Fibroblast of villous mesenchyme (primary cell): ENCODE data around the gene SOBP. TPM values are rescaled to one million over a fixed set of nuclear protein-coding genes. Genes with fewer than 3 reads are reported as not detected.

ENCODE experiments used
- DNase-seq: peaks from one replicate; pipeline ENCODE4 v3.0.0-alpha.2; 2010; ENCODE audit warnings: low read depth
- H3K4me3 ChIP-seq: 2 replicates; pipeline ENCODE4 v1.5.1; 2011; ENCODE audit warnings: low read depth, mild to moderate bottlenecking, low read length
- total RNA-seq: library from RNA; depleted of rRNA; stranded (reverse); fragments of >200 nt; gene quantifications from 2 replicates; pipeline ENCODE4 v1.2.3, GENCODE V29; 2012
- TF ChIP-seq, protein P1 (sequence below): IDR thresholded peaks from 2 replicates; pipeline ENCODE4 v1.5.1; 2012; ENCODE audit warnings: low read depth, mild to moderate bottlenecking, low read length; ENCODE audit not compliant: insufficient read depth

SOBP gene
- total RNA-seq, 1 donor: 1.3 TPM

DNA sequence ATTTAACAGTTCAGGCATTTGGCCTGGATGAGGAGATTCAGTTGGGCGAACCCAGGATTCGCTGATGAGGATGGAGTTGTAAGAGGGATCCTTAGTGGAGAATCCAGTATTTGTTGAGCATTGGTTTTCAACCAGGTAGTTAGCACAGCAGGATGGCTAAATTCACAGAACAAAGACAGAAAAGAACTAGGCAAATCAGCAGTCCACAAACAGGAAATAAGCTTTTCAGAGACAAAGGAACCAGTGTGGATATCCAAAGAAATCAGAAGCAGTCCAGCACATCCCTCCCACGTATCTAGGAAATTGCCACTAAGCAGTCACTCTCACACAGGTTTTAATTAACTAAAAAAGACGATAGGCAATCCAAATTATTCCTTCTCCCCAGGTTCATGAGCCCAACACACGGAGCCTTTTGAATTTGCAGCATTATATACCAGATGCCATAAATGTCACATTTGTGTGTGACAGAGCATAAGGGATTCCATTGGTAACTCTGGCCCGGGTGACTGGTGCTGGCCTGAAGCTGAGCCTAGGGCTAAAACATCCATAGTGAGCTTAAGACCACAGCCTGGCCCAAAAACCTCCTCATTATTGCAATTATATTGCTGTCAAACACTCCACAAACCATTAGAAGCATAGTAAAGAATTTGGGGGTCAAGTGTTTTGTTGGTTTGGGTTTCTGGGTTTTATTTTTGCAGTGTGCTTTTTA, 131.5 kb downstream of the SOBP start:
- TF ChIP-seq, protein P1, sequence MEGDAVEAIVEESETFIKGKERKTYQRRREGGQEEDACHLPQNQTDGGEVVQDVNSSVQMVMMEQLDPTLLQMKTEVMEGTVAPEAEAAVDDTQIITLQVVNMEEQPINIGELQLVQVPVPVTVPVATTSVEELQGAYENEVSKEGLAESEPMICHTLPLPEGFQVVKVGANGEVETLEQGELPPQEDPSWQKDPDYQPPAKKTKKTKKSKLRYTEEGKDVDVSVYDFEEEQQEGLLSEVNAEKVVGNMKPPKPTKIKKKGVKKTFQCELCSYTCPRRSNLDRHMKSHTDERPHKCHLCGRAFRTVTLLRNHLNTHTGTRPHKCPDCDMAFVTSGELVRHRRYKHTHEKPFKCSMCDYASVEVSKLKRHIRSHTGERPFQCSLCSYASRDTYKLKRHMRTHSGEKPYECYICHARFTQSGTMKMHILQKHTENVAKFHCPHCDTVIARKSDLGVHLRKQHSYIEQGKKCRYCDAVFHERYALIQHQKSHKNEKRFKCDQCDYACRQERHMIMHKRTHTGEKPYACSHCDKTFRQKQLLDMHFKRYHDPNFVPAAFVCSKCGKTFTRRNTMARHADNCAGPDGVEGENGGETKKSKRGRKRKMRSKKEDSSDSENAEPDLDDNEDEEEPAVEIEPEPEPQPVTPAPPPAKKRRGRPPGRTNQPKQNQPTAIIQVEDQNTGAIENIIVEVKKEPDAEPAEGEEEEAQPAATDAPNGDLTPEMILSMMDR: no peak
- DNase-seq: no peak
- H3K4me3 ChIP-seq: no peak overlapping the region

DNA sequence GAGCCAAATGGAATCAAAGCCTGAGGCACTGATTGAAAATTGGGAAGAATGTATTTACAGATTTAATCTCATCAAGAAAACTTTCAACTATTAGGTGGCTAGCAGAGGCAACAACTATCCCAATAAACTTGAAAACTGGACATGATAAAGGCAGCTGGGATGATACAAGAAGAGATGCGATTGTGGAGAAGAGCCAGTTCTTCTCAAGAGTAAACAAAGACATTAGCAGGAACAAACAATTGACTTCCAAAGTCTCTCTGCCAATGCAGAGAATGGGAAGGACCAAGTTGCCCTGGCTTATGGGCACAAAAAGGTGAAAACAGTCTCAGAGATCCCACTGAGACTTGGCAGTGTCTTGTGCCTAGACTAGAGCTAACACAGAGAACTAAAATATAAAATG, 132.4 kb downstream of the SOBP start:
- TF ChIP-seq, protein P1: no peak
- no peak for DNase-seq

DNA sequence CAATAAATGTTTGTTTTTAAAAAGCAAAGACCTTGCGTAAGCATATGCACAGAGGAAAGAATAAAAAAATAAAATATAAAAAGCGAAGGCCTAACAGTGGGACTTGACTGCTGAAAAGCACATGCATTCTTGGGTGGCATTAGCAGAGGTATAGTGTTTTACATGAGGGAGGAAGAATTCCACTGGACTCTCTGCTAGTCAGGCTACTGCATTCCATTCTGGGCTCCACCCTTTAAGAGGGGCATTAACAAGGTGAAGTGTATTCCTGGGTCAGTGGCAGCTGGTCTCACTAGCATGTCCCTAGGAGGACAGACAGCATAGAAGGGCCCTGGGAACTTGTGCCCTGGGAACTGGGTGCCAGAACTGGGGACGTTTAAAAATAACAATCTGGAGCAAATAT, 134.1 kb downstream of the SOBP start:
- TF ChIP-seq, protein P1: no peak
- no peak overlapping the region for H3K4me3 ChIP-seq
- no peak for DNase-seq

More for the DNA sequence above, 132.4 kb downstream of the SOBP start:
- no peak overlapping the region for H3K4me3 ChIP-seq

DNA sequence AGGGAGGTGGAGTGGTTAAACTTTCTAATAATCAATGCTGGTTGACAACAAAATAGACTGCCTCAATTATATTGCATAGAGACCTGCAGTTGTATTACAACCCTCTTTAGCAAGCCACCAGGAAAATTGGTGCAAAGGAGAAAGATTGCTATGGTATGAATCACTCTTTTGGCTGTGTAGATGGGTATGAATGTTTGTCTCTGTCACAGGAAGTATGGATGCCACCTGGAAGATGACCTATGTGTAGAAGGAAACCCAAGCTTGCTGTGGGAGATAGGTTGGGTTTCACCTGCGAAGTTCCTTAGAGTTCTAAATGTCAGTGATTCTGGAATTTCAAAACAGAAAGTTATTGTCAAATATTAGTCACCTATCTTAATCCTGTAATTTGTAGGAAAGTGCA, 134.6 kb downstream of the SOBP start:
- no peak for DNase-seq
- TF ChIP-seq, protein P1: no peak
- H3K4me3 ChIP-seq: no peak overlapping the region

DNA sequence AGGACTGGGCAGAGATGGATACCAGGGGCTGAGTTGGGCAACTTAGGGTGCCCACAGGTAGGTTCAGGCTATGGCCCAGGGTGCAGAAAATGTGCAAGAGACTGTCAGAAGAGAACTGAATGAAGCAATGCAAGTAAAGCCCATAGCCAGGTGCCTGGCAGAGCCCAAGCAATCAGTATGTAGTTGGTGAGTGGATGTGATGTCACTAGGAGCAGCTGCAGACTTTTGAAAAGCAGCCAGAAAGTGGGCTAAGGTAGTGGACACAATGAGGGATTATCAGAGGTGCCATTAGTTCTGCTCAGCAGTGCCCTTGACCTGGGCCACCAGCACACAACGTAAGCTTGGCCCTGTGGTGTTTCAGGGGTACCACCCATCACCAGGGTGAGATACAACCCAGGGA, 135.3 kb downstream of the SOBP start:
- TF ChIP-seq, protein P1: no peak
- H3K4me3 ChIP-seq: no peak overlapping the region
- DNase-seq: no peak

DNA sequence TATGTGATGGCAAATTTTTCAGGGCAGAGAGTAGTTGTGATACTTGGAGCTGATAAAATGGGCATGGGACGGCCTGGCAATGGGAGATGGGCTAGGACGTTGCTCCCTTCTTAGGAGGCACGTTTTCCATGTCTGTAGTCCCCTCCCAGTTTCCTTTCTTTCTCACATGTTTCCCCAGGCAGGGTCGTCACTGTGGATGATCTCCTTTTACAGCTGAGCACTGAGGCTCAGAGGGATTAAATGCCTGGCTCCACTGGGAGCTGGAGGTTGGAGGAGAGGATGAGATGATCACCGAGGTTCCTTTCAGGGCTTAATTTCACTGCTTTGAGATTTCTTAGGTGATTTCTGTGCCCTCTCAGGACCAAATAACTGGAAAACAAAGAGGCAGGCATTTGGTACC, 136.7 kb downstream of the SOBP start:
- TF ChIP-seq, protein P1: no peak
- no peak overlapping the region for H3K4me3 ChIP-seq
- DNase-seq: no peak

DNA sequence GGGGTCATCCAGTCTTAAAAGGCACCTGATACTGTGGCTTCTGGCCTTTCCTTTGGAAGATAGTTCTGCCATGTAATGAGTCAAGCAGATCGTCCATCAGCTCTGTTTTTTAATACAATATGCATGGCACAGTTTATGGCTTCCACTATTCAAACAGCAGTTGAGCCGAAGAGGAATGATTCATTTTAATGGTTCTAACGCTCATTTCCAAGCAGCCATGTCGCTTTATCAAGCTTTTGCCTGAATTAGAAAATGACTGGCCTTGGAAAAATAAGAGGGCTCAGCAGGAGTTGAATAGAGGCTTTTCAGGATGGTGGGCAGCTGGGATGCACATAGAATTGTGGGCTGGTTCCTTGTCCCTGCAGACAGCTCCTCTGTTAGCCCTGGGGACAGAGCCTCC, 138.1 kb downstream of the SOBP start:
- TF ChIP-seq, protein P1: no peak
- no peak overlapping the region for H3K4me3 ChIP-seq
- DNase-seq: no peak
